ENCODE results near the gene FGD4.

FGD4 gene

DNA sequence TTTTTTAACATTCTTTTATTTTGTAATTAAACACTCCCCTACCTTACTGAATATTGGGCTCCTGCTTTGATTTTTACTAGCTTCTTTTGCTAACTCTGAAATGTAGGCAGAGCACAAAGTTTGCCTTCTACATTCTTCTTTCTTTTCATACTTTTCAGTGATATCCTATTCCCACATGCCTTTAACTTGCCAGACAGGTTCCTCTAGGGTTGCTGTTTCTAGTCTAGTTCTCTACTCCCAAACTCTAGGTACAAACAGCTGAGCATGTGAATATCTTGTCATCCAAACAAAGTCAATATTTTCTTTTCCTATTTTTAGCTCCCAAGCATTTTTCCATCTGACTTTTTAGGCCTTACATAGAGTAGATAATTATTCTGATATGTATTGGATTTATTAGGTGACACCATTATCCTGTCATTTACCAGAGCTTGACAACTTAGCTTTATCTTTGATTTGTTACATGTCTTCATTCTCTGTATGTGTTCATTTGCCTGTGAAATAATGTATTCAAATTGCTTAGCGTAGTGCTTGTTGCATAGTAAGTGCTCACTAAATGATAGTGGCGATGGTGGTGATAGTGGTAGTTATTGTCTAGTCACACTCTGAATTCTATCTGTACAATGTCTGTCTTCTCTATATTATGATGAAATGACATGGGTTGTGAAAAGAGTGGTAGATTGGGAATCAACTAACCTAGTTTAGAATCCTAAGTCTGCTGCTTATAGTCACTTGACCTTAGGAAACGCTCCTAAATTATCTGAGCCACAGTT, 206.2 kb downstream of the FGD4 start:
- H3K27ac ChIP-seq (ENCODE audit: low read depth in 2 of 2, low read length in 2 of 2) = no peak overlapping the region
- no peaks in the 10 kb centered on the region for H3K27me3 ChIP-seq (ENCODE audit: control insufficient read depth in 2 of 2, insufficient read depth in 2 of 2, low read length in 2 of 2)
- H3K4me1 ChIP-seq (ENCODE audit: control insufficient read depth in 2 of 2, insufficient read depth in 2 of 2, low read length in 2 of 2) = no peaks in the 10 kb centered on the region
- H3K9ac ChIP-seq (ENCODE audit: low read depth in 1 of 2, low read length in 2 of 2) = no peak overlapping the region
- H3K9me3 ChIP-seq (ENCODE audit: control insufficient read depth in 2 of 2, low read length in 2 of 2) = no peaks in the 10 kb centered on the region
- H3K4me3 ChIP-seq (ENCODE audit: low read length in 2 of 2) = no peak overlapping the region
- H3K36me3 ChIP-seq (ENCODE audit: control insufficient read depth in 2 of 2, insufficient read depth in 2 of 2, low read length in 2 of 2) = peaks cover 45 to 49% of the 10 kb centered on the region in 2 donors

DNA sequence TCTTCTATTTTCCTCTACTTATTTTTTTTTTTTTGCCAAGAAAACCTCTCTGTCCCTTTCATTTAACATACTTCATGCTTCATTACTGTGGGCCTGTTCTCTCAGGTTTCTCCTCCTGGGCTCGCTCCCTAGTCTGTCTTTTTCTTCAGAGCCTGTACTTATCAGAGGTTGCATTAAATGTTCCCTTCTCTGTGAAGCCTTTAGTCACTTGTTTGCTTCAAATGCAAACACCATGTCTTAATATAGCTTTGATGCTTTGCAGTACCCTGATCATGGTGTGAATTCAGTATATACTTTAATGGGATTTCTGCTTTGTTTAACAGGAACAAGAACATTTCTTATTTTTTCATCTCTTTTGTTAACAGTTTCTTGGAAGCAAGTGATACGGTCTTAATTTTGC, 207.1 kb downstream of the FGD4 start:
- H3K36me3 ChIP-seq (ENCODE audit: control insufficient read depth in 2 of 2, insufficient read depth in 2 of 2, low read length in 2 of 2) = peaks cover 38 to 46% of the 10 kb centered on the region in 2 donors

DNA sequence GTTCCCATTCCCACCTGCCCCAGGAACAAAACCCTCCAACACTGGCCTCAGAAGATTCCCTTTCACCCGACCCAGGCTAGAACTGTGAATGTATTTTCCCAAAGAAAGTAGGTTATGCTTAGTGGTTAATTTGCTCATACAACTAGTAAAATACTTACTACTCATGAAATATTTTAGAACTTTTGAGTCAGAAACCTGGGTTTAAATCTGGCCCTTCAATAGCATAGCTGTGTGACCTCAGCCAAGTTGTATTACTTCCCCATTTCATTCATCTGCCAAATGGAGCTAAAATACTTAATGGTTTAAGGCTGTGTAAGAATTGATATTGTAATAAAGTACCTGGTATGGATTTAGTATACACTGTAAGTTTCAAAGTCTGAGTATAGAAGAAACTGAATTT, 210.6 kb downstream of the FGD4 start:
- no peak overlapping the region for H3K27ac ChIP-seq (ENCODE audit: low read depth in 2 of 2, low read length in 2 of 2)
- no peak overlapping the region for H3K9ac ChIP-seq (ENCODE audit: low read depth in 1 of 2, low read length in 2 of 2)
- no peaks in the 10 kb centered on the region for H3K4me1 ChIP-seq (ENCODE audit: control insufficient read depth in 2 of 2, insufficient read depth in 2 of 2, low read length in 2 of 2)
- no peaks in the 10 kb centered on the region for H3K27me3 ChIP-seq (ENCODE audit: control insufficient read depth in 2 of 2, insufficient read depth in 2 of 2, low read length in 2 of 2)
- H3K4me3 ChIP-seq (ENCODE audit: low read length in 2 of 2) = no peak overlapping the region
- H3K36me3 ChIP-seq (ENCODE audit: control insufficient read depth in 2 of 2, insufficient read depth in 2 of 2, low read length in 2 of 2) = peaks cover 51% of the 10 kb centered on the region in 2 donors
- no peaks in the 10 kb centered on the region for H3K9me3 ChIP-seq (ENCODE audit: control insufficient read depth in 2 of 2, low read length in 2 of 2)

More for the DNA sequence above, 207.1 kb downstream of the FGD4 start:
- H3K9ac ChIP-seq (ENCODE audit: low read depth in 1 of 2, low read length in 2 of 2) = no peak overlapping the region
- H3K4me1 ChIP-seq (ENCODE audit: control insufficient read depth in 2 of 2, insufficient read depth in 2 of 2, low read length in 2 of 2) = no peaks in the 10 kb centered on the region
- H3K9me3 ChIP-seq (ENCODE audit: control insufficient read depth in 2 of 2, low read length in 2 of 2) = no peaks in the 10 kb centered on the region
- no peaks in the 10 kb centered on the region for H3K27me3 ChIP-seq (ENCODE audit: control insufficient read depth in 2 of 2, insufficient read depth in 2 of 2, low read length in 2 of 2)
- no peak overlapping the region for H3K4me3 ChIP-seq (ENCODE audit: low read length in 2 of 2)
- H3K27ac ChIP-seq (ENCODE audit: low read depth in 2 of 2, low read length in 2 of 2) = no peak overlapping the region

DNA sequence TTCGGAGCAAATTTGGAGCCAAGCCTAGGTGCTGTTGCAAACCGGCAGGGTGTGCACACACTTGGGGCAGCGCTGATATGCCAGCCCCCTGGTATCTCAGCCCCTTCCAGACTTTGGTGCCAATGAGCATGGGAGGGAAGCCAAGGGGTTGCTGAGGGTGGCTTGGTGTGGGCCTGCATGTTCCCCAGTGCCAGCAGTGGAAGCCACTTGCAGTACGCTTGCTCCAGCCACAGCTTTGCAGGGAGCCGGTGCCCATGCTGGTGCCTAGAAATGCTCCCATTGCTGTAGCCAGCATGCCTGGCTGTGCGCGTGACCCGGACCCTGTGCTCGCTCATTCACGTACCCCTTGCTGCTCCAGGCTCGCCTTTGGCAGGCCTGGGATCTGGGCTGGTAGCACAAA, 212.6 kb downstream of the FGD4 start:
- H3K36me3 ChIP-seq (ENCODE audit: control insufficient read depth in 2 of 2, insufficient read depth in 2 of 2, low read length in 2 of 2) = peaks cover 43 to 48% of the 10 kb centered on the region in 2 donors
- H3K9me3 ChIP-seq (ENCODE audit: control insufficient read depth in 2 of 2, low read length in 2 of 2) = no peaks in the 10 kb centered on the region
- no peak overlapping the region for H3K27ac ChIP-seq (ENCODE audit: low read depth in 2 of 2, low read length in 2 of 2)
- H3K4me1 ChIP-seq (ENCODE audit: control insufficient read depth in 2 of 2, insufficient read depth in 2 of 2, low read length in 2 of 2) = peaks cover 4 to 6% of the 10 kb centered on the region in 2 donors
- no peak overlapping the region for H3K4me3 ChIP-seq (ENCODE audit: low read length in 2 of 2)
- no peak overlapping the region for H3K9ac ChIP-seq (ENCODE audit: low read depth in 1 of 2, low read length in 2 of 2)
- no peaks in the 10 kb centered on the region for H3K27me3 ChIP-seq (ENCODE audit: control insufficient read depth in 2 of 2, insufficient read depth in 2 of 2, low read length in 2 of 2)

DNA sequence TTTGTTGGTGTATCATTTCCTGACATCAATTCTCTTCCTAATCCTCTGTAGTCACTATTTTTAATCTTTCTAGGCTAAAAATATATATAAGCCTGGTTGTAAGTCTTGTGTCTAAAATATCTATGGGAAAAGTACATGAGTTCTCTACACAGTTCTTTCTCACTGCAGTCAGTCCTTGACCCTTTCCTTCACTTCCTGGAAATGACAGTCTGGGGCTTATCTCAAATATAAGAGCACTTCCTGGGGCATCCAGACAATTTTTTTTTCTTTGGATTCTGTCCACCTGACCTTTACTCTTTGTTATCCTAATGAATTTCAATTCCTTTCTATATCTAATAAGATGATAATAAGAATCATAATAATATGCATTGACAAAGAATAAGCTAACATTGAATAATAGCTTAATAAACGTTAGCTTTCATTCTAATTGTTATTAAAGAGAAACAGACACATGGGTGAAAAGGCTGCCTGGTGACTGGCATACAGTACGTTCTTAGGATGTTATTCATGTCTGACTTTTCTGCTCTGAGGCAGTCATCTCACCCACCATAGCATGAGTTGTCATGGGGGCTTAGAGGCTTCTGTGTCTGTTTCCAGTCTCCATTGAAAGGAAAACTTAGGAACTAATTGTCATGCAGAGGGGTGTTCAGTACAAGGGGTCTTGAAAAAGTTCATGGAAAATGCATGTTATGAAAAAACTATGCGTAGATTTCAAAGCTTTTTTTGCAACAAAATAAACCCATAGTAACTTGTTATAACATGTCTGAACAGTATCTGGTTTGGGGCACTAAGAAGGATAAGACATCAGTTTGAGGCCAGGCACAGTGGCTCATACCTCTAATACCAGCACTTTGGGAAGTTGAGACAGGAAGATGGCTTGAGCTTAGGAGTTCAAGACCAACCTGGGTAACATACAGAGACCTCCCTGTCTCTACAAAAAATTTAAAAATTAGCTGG, 213.6 kb downstream of the FGD4 start:
- H3K4me3 ChIP-seq (ENCODE audit: low read length in 2 of 2) = no peak overlapping the region
- peaks cover 38 to 50% of the 10 kb centered on the region in 2 donors for H3K36me3 ChIP-seq (ENCODE audit: control insufficient read depth in 2 of 2, insufficient read depth in 2 of 2, low read length in 2 of 2)
- no peak overlapping the region for H3K27ac ChIP-seq (ENCODE audit: low read depth in 2 of 2, low read length in 2 of 2)
- peaks cover 4 to 6% of the 10 kb centered on the region in 2 donors for H3K4me1 ChIP-seq (ENCODE audit: control insufficient read depth in 2 of 2, insufficient read depth in 2 of 2, low read length in 2 of 2)
- H3K27me3 ChIP-seq (ENCODE audit: control insufficient read depth in 2 of 2, insufficient read depth in 2 of 2, low read length in 2 of 2) = no peaks in the 10 kb centered on the region
- H3K9ac ChIP-seq (ENCODE audit: low read depth in 1 of 2, low read length in 2 of 2) = no peak overlapping the region
- no peaks in the 10 kb centered on the region for H3K9me3 ChIP-seq (ENCODE audit: control insufficient read depth in 2 of 2, low read length in 2 of 2)

DNA sequence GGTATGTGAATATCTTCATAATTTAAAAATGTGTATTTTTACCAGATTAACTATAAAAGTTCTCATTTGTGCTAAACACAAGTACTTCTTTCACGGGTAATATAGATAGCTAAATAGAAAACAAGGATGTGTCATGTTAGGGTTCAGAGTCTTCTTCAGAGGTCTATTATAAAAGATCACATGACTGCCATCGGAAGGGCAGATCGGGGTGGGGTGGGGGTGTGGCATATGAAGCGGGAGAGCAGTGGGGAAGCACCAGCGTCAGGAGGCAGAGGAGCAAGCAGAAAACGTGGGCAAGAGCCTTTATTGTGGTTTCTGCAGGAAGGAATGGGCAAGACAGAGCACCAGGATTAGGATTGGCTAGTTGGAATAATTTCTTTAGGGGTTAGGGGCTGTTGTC, 216.1 kb downstream of the FGD4 start:
- Histone ChIP-seq H3K9me3 (ENCODE audit: control insufficient read depth in 2 of 2, low read length in 2 of 2) (no peaks in the 10 kb centered on the region), H3K36me3 (ENCODE audit: control insufficient read depth in 2 of 2, insufficient read depth in 2 of 2, low read length in 2 of 2) (peaks cover 35 to 40% of the 10 kb centered on the region in 2 donors), H3K9ac (ENCODE audit: low read depth in 1 of 2, low read length in 2 of 2) (no peak overlapping the region), H3K4me3 (ENCODE audit: low read length in 2 of 2) (no peak overlapping the region), H3K27ac (ENCODE audit: low read depth in 2 of 2, low read length in 2 of 2) (peak overlapping the region in 1 of 2 donors; percentile 4), H3K4me1 (ENCODE audit: control insufficient read depth in 2 of 2, insufficient read depth in 2 of 2, low read length in 2 of 2) (peaks cover 4 to 6% of the 10 kb centered on the region in 2 donors), H3K27me3 (ENCODE audit: control insufficient read depth in 2 of 2, insufficient read depth in 2 of 2, low read length in 2 of 2) (no peaks in the 10 kb centered on the region)

DNA sequence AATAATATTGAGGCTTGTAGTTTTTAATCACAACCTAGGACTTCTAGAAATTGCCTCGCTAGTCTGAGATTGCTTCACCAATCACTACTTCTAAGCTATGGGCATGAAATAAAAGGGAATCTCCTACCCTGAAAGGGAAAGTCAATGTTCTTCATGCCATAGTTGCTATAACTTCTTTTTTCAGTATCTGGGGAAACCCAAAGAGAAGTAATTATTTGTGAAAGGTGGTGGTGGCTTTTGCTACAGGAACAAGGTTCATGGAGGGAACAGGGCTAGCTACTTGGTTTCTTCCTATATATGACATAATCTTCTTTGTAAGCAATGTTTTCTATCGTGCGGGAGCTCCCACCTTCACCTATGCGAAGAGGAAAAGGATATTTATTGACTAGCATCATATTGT, 218.2 kb downstream of the FGD4 start:
- Histone ChIP-seq H3K36me3 (ENCODE audit: control insufficient read depth in 2 of 2, insufficient read depth in 2 of 2, low read length in 2 of 2) (peaks cover 27 to 35% of the 10 kb centered on the region in 2 donors), H3K4me3 (ENCODE audit: low read length in 2 of 2) (no peak overlapping the region), H3K9ac (ENCODE audit: low read depth in 1 of 2, low read length in 2 of 2) (no peak overlapping the region), H3K9me3 (ENCODE audit: control insufficient read depth in 2 of 2, low read length in 2 of 2) (no peaks in the 10 kb centered on the region), H3K4me1 (ENCODE audit: control insufficient read depth in 2 of 2, insufficient read depth in 2 of 2, low read length in 2 of 2) (peaks cover 4 to 6% of the 10 kb centered on the region in 2 donors), H3K27me3 (ENCODE audit: control insufficient read depth in 2 of 2, insufficient read depth in 2 of 2, low read length in 2 of 2) (no peaks in the 10 kb centered on the region), H3K27ac (ENCODE audit: low read depth in 2 of 2, low read length in 2 of 2) (no peak overlapping the region)

DNA sequence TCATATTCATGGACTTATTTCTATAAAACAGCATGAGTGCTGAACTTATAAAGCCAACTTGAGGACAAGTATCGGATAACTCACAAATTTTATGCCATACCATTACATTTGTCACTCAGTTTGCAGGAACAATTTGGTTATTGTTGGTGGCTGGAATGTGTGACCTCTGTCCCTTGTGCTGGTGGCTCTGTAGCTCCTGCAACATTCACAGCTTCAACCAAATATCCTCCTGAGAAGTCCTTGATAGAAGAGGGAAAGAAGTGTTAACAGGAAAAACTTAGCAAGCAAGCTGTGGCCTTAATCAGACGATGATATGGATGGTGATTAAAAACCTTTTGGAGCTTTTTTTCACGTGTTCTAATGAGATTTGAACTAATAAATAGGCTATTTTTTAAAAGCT, 218.8 kb downstream of the FGD4 start:
- Histone ChIP-seq H3K9me3 (ENCODE audit: control insufficient read depth in 2 of 2, low read length in 2 of 2) (no peaks in the 10 kb centered on the region), H3K36me3 (ENCODE audit: control insufficient read depth in 2 of 2, insufficient read depth in 2 of 2, low read length in 2 of 2) (peaks cover 24 to 34% of the 10 kb centered on the region in 2 donors), H3K4me3 (ENCODE audit: low read length in 2 of 2) (no peak overlapping the region), H3K27me3 (ENCODE audit: control insufficient read depth in 2 of 2, insufficient read depth in 2 of 2, low read length in 2 of 2) (no peaks in the 10 kb centered on the region), H3K4me1 (ENCODE audit: control insufficient read depth in 2 of 2, insufficient read depth in 2 of 2, low read length in 2 of 2) (peaks cover 4 to 6% of the 10 kb centered on the region in 2 donors), H3K9ac (ENCODE audit: low read depth in 1 of 2, low read length in 2 of 2) (no peak overlapping the region), H3K27ac (ENCODE audit: low read depth in 2 of 2, low read length in 2 of 2) (no peak overlapping the region)

DNA sequence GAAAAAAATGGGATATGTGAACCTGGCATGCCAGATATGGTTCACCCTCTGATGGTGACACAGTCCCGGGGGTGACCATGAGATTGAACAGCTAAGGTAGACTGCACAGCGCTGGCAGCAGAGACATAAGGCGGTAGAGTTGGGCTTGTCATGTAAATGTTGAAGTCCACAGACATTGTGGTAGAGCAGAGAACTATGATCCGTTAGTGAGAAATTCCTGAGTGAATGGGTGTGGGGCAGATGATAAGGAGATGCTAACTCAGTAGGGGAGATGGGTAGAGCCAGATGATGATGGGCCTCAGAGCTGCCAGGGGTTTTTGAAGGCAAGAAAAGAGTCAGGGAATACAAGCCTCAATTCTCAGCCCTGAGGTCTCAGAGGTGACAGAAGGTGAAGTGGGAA, 228.6 kb downstream of the FGD4 start:
- Histone ChIP-seq H3K9me3 (ENCODE audit: control insufficient read depth in 2 of 2, low read length in 2 of 2) (no peaks in the 10 kb centered on the region), H3K27me3 (ENCODE audit: control insufficient read depth in 2 of 2, insufficient read depth in 2 of 2, low read length in 2 of 2) (no peaks in the 10 kb centered on the region), H3K27ac (ENCODE audit: low read depth in 2 of 2, low read length in 2 of 2) (no peak overlapping the region), H3K9ac (ENCODE audit: low read depth in 1 of 2, low read length in 2 of 2) (no peak overlapping the region), H3K4me1 (ENCODE audit: control insufficient read depth in 2 of 2, insufficient read depth in 2 of 2, low read length in 2 of 2) (no peaks in the 10 kb centered on the region), H3K36me3 (ENCODE audit: control insufficient read depth in 2 of 2, insufficient read depth in 2 of 2, low read length in 2 of 2) (peaks cover 44 to 62% of the 10 kb centered on the region in 2 donors), H3K4me3 (ENCODE audit: low read length in 2 of 2) (no peak overlapping the region)

DNA sequence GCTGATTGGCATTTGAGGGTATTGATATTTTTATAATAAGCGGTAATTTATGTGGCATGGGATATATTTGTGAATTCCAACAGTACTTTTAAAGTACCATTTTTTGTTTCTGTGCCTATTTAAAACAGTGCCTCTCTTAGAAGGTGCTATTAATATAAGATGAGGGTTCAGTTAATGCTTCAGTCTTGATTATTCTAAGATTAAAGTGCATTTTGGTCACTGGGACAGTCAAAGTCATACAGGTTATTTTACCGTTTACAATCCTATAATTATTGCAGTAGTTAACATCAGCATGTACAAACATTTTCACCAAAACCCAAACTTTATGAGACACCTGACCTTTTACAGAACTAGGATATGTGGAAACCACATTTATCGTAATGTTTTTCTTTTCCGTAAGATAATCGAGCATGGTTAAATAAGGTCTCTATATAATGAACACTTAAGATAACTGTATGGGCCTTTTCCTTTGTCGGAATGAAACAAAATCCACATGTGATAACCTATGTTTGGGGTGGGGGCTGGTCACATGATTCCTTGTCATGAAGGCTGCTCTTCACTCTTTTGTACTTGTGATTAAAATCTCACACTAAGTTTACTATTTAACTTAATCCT, 242.0 kb downstream of the FGD4 start:
- H3K9me3 ChIP-seq (ENCODE audit: control insufficient read depth in 2 of 2, low read length in 2 of 2) = no peaks in the 10 kb centered on the region
- peaks cover 25 to 57% of the 10 kb centered on the region in 2 donors for H3K36me3 ChIP-seq (ENCODE audit: control insufficient read depth in 2 of 2, insufficient read depth in 2 of 2, low read length in 2 of 2)
- no peaks in the 10 kb centered on the region for H3K4me1 ChIP-seq (ENCODE audit: control insufficient read depth in 2 of 2, insufficient read depth in 2 of 2, low read length in 2 of 2)
- H3K9ac ChIP-seq (ENCODE audit: low read depth in 1 of 2, low read length in 2 of 2) = no peak overlapping the region
- no peaks in the 10 kb centered on the region for H3K27me3 ChIP-seq (ENCODE audit: control insufficient read depth in 2 of 2, insufficient read depth in 2 of 2, low read length in 2 of 2)
- H3K27ac ChIP-seq (ENCODE audit: low read depth in 2 of 2, low read length in 2 of 2) = no peak overlapping the region
- H3K4me3 ChIP-seq (ENCODE audit: low read length in 2 of 2) = no peak overlapping the region
